GM18508 (cell line): Measurements from ENCODE around the gene SLC66A2.

ENCODE experiments used
- ATAC-seq: cut with Tn5 transposase; IDR thresholded peaks from one replicate; pipeline ENCODE4 v1.9.1; 2021; ENCODE audit warnings: moderate number of reproducible peaks; ENCODE audit not compliant: insufficient read depth, unreplicated experiment

SLC66A2 gene

GRCh38 chr18:79924814-79925731 lies 26.4 kb downstream of the SLC66A2 start:
- no peak for ATAC-seq

- ATAC-seq: no peak
Measured at GRCh38 chr18:79923896-79924585, 27.4 kb downstream of the SLC66A2 start.

DNA sequence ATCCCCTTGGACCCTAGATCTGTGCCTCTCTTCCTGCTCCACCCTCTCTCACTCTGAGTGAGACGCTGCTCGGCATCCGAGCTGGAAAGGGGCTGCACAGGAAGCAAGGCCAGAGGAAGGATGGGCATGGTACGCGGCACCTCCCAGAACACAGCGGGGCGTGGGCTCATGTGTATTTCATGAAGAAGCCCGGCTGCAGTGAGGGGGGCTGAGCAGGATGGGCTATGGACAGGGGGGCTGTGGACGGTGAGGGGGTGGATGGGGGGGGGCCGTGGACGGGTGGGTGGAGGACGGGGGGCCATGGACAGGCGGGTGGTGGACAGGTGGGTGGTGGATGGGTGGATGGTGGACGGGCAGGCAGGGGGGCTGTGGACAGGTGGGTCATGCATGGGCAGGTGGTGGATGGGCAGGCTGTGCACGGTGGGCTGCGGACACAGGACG lies 28.5 kb downstream of the SLC66A2 start:
- no peak for ATAC-seq

GRCh38 chr18:79921984-79922965 lies 29.2 kb downstream of the SLC66A2 start:
- no peak for ATAC-seq

DNA sequence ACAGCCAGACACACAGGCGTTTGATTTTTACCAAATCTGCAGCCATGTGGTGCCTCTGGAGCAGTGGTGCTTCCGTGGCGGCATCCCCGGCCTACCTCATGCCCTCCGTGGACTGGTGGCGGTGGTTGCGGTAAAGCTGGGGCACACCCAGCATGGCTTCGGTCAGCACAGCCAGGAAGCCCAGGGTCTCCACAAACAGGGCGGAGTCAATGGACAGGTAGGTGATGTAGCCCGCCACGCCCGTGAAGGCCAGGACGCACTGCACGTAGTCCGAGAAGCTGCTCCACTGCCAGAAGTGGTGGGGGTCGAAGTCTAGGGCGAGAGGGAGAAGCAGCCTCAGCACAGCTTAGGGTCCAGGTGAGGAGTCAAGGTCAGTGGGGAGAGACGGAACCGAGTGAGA lies 32.4 kb downstream of the SLC66A2 start:
- no peak for ATAC-seq

DNA sequence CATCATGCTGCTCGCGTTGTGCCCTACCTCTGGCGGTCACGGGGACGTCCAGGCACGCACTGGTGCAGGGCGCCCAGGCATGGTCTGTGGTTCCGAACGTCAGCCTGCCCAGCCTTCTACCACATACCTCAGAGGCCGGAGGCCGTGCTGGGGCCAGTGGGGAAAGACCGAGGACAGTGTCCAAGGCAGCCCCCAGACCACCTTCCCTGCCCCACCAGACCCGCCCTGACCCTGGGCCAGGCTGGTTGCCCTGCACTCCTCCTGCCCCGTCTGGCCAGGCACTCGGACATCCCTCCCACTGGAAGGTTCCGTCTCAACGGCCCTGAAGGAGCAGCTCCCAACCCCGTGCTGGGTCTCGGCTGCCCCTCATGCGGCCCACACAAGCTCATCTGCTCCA lies 32.8 kb downstream of the SLC66A2 start:
- no peak for ATAC-seq

DNA sequence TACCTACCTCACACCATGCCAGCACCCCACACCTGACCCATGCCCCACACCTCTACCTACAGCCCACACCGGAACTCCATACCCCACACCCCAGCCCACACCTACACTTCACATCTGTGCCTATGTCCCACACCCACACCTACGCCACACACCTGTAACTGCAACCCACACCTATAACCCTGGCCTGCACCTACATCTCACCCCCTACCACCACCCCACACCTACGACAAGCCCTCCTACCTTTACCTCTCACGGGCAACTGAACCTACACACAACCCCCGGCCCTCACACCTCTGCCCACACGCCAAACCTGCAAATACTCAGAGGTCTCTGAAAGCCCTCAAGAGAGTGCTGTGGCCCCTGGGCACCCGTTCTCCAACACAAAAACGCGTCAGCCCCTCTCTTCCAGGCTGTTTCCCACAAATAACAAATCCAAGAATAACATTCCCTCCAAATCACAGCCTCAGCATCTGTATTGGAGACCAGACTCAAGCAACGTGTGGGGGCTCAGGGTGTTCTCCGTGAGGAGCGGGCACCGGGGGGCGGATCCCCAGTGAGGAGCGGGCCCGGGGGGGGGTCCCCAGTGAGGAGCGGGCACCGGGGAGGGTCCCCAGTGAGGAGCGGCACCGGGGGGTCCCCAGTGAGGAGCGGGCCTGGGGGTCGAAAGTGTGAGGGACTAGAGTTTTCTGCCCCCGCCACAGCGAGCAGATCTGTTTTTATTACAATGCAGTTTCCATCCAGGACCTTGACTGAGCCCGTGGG lies 33.4 kb downstream of the SLC66A2 start:
- ATAC-seq: no peak

GRCh38 chr18:79917169-79917852 lies 34.1 kb downstream of the SLC66A2 start:
- no peak for ATAC-seq

GRCh38 chr18:79916546-79917168 lies 34.8 kb downstream of the SLC66A2 start:
- no peak for ATAC-seq

GRCh38 chr18:79916128-79916494 lies 35.3 kb downstream of the SLC66A2 start:
- ATAC-seq: no peak

DNA sequence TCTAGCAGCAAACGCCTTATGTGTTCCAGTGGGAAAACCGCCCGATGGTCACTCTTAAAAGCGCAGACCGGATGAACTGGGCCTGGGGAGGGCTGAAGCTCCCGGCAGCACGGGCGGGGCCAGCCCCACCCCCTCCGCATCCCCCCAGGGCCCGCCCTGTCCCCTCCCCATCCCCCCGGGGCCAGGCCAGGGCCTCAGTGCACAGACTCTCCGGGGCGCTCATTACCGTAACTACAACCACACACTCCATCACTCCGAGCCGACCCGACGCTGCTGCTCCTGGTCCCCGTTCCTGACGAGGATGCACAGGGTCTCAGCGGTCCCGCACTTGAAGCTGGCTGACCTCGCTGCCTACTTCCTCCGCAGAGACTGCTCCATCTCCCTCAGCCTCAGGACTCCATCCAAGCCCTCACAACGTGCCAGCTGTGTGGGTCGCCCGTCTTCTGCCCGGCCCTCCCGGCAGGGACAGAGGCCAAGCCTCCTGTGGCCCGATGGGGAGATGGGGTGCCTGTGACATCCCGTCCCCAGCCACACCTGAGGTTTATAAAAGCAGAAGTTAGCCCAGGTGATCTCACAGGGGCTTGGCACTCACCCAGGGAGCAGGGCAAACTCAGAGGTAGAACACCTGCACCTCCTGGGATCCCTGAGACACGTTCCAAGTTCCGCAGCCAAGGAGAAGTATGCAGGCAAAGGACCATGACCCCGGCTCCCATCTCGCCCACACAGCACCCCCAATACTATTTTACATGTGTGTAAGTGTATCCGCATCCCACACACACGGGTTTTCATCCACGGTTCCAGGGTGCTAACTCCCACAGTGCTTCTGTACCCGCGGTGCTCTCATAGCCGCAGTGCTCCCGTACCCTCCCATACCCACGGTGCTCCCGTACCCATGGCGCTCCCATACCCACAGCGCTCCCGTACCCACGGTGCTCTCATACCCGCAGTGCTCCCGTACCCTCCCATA lies 36.0 kb downstream of the SLC66A2 start:
- ATAC-seq: no peak

- ATAC-seq: no peak
Measured at GRCh38 chr18:79914614-79915160, 36.8 kb downstream of the SLC66A2 start.

- no peak for ATAC-seq
Measured at GRCh38 chr18:79912994-79913831, 38.2 kb downstream of the SLC66A2 start.

DNA sequence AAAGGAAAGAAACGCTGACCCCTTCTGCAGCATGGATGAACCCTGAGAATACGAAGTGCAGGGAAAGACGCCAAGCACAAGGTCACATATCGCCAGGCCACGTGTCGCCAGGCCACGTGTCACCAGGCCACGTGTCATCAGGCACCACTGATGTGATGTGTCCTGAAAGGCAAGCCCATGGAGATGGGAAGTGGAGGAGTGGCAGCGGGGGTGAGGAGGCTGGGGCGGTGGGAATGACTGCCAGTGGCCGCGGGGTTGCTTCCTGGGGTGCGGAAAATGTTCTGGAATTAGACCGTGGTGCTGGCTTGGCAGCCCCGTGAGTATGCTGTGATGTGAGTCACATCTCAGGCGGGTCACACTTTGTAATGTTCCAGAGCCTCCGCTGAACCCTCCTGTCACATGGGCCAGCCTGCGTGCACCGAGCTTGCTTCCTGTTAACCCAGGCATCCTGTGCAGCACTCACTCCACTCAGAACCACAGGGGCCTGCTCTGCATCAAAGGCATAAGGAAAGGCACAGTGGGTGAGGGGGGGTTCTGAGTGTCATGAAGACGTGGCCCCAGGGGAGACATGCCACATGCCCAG lies 39.0 kb downstream of the SLC66A2 start:
- no peak for ATAC-seq

GRCh38 chr18:79911344-79912270 lies 39.8 kb downstream of the SLC66A2 start:
- ATAC-seq: no peak
